NOMO-1 (cell line): ENCODE data around the gene CISD2.
A peak's percentile ranks its signal among the peaks of the same experiment; 100 is the strongest.
"Not testable (repeated sequence)": the region's sequence is repeated elsewhere in the genome, so short reads cannot be mapped to it uniquely, and the experiment has no call there.

Experiments
- DNase-seq, 2 experiments: peaks; one replicate each; lab custom pipeline; 2025; ENCODE audit not compliant: unreplicated experiment in 2 of 2; lab: John Stamatoyannopoulos, UW

Gene CISD2, protein sequence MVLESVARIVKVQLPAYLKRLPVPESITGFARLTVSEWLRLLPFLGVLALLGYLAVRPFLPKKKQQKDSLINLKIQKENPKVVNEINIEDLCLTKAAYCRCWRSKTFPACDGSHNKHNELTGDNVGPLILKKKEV

DNA sequence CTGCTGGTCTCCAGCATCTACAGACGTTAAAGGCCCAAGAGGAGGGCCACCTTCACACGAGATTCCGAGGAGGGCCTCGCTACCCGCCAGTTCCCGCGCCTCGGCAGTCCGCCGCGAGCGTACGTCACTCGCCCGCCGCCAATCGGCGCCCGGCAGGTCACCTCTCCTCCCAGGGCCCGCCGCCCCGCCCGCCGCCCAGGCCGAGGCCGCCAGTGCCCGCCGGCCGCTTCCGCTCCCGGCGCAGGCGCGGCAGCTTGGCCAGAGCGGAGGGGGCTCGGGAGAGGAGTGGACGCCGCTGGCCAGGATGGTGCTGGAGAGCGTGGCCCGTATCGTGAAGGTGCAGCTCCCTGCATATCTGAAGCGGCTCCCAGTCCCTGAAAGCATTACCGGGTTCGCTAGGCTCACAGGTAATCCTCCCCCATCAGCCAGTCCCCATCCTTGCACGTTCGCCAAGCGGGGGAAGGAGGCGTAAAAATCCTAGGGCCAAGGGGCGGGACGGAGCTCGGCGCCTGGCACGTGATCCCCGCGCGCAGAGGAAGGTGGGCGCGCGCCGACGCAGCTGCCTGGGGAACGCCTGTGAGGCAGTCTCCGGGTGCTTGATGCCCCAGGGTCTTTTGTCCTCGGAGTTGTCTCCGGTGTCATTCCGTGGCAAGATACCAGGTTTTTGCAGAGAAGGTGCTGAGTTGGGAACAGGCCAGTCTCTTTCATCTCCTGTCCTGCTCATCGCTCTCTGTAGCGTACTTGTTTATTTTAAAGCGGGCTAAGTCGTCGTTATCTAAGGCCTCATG, at the start of gene CISD2:
Gene CISD2, plus strand, starts transcription at position 212 of the 788 bp plus-strand sequence. Its CDS starts 93 bp downstream, at position 305.
- peak; percentile 86 to 94 for DNase-seq

DNA sequence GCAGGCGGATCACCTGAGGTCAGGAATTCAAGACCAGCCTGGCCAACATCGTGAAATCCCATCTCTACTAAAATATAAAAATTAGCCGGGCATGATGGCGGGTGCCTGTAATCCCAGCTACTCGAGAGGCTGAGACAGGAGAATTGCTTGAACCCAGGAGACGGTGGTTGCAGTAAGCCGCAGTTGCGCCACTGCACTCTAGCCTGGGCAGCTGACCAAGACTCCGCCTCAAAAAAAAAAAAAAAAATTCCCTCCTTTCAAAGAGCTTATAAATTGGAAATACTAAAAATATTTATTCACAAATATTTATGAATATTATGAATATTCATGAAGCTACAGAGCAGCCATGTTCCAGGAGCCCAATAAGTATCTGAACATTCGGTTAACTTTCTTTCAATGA, 49.7 kb upstream of the CISD2 start:
- DNase-seq = not testable (repeated sequence)

DNA sequence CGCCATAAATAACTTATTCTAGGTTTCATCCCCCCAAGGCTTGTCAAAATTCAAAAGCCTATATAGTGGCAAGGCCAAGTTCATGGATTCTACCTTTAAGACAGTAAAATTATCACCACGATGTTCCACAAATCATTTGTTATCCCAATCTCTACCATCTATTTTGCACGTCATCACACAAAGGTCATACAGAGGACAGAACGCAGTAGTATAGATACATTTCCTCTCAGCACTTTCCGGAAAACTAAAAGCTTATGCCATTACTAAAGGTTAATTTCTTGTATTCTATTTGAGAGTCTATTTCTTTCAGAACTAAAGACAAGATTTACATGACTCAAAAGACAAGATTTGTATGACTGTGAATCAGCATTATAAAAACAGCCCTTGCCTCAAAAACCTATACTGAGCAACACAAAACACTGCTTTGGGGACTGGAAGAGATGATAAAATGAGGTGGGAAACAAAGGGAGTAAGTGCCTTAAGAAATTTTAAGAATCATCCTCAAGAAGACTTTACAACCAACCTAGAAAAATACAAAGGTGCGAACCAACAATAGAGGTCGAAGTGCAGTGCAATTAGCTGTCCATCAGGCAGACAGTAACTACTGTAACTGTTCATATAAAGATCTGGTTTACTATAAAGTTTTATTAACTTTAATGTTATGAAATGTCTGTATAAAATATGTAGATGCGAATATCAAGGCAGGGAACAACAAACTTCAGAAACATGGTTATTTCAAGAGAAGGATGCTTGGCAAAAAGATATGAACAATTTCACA, 49.0 kb upstream of the CISD2 start:
- no peak for DNase-seq

DNA sequence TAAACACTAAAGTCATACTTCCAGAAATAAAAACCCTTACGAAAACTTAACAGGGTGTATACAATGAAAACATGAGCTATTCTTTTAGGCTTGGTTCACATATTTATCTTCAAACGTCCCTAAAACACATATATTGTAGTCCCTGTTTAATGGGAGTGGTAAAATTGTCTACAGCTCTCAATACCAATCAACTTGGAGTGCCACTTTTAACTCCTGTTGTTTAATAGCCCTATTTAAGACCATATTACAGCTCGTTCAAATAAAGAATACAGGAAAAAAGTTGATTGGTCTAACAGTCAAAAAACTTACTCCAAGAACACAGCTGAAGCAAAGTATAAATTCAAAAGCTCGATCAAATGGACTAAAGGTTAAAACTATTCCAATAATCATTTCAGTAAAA, 45.3 kb upstream of the CISD2 start:
- no peak for DNase-seq

DNA sequence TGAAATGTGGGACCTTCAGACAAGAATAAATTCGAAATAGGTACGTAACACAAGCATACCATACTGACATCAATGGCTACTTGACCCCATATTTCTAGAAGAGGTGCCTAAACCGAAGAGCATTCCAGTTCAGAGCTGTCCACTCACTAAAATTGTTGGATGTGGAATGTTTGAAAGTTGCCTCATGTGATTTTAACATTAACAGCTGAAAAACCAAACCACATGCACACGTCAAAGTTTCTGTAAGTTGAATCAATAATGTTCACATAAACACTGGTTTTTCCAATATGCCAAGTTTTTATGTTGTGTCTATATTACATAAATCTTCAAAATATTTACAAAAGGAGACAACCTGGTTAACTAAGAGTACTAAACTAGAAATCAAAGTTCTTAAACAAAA, 44.9 kb upstream of the CISD2 start:
- no peak for DNase-seq

DNA sequence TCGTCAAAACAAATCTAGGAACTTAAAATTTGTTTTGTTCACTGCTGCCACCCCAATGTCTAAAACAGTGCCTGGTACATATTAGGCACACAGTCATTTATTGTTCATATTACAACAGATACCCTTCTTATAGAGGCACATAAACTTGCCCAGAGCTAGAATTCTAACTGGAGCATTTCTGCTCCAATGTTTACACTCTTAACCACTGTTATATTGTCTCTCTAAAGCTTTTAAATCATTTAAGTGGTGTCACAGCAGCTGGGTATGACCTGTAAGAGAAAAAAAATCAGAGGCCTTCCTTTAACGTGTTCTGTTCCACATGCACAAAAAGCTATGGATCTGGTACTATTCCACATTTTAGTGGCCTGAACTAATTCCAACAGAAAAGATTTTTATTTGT, 44.4 kb upstream of the CISD2 start:
- DNase-seq = no peak

DNA sequence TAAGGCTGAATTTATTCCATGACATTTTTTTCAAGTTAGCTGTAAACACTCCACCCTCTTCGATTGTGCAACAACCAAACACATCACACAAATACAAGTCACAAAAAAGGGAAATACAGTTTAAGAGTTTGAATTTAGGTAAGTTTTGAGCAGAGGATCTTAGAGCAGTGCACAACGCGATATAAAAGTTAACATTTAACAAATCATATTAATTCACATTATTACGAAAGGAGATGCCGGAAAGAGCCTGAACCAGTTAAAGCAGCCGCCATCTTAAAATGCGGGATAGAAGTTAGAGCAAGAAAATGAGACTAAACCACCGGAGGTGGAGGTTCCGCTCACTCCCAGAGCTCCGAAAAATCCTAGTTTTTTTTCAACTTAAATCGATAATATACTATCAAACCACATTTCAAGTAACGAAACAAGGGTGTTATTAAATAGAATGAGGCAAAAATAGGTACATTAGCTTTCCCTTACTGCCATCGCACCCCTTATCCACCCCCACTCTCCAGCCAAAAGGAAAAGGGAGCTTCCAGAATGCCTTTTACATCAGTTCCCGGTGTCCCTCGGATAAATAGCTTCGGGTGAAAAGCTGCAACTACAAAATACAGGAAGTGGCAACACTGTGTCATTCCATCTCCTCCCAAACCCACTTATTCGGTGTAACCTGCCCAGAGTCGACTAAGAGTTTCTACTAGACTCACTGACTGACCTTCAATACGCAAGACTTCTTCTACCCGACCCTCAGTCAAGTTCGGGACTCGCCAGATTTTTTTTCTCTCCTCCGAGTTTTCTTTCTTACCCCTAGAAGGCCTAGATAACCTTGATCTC, 43.3 kb upstream of the CISD2 start:
- peak; percentile 43 to 73 for DNase-seq

DNA sequence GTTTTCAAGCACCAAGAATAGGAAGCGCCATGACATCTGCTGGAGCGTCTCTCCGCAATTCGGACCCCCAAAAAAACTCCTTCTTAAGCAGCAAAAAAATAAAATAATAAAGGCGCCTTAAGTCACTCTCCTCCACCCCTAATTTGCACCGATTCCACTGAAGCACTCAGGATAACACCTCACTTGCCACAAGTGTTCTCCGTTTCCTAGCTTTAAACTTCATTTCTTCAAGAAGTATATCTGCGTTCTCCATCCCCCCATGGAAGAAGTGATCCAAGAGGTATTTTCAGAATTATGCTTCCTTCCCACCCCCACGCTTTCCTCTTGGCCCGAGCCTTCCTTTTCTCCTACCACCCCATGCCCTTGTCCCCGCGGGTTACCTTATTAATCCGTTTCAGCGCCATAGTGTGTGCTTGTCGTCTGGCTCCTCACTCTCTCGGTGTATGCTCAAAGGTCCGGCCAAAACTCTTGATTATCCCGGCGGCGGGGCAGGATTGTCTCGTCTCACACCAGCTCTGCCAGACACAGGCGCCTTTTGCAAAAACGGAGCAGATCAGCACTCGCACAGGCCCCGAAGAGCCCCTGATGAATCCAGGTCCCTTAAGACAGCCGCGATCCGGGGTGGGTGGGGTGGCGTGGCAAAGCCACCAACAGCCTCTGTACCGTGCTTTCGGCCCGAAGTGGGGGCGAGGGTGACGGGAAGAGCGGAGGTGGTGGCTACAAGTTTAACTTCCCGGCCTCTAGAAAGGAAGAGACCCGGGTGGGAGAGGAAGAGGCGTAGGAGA, 42.5 kb upstream of the CISD2 start:
- no peak for DNase-seq

DNA sequence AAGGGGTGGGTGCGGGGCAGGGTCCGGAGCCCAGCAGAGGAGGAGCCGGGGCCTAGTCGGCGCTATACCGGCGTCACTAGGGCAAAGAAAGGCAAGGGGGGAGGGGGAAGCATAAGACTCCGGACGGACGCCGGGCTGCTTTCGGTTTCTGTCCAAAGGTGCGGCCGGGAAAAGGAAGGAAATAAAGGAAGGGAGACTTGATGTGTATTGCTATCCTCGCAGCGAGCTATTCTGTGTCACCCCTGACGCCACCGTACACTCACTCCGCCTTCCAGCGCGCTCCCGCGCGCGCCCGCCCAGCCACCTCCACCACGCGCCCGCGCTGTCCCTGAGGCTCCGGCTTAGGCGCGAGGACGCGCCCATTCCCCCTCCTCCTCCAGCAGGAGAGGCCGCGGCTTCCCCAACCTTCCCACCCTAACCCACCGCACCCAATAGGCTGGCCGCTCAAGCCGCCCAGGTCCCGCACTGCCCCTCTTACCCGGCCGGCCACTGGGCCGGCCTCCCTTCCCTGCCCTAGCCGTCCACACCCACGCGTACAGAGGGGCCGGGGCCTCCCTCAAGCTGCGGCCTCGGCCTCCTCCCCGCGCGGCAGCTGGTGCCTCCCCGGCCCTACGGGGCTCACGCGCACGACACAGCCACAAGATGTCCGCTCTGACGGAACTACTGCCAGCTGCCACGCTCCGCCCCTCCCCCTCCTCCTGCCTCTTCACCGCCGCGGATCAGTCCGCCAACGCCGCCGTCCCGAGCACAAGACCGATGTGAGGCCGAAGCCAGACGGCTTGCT, 41.7 kb upstream of the CISD2 start, which contains the start of gene UBE2D3:
Gene UBE2D3, minus strand, starts transcription at position 662 of the 784 bp plus-strand sequence. CDS start 1,043 bp downstream, outside the sequence.
- DNase-seq = peak; percentile 86 to 91

DNA sequence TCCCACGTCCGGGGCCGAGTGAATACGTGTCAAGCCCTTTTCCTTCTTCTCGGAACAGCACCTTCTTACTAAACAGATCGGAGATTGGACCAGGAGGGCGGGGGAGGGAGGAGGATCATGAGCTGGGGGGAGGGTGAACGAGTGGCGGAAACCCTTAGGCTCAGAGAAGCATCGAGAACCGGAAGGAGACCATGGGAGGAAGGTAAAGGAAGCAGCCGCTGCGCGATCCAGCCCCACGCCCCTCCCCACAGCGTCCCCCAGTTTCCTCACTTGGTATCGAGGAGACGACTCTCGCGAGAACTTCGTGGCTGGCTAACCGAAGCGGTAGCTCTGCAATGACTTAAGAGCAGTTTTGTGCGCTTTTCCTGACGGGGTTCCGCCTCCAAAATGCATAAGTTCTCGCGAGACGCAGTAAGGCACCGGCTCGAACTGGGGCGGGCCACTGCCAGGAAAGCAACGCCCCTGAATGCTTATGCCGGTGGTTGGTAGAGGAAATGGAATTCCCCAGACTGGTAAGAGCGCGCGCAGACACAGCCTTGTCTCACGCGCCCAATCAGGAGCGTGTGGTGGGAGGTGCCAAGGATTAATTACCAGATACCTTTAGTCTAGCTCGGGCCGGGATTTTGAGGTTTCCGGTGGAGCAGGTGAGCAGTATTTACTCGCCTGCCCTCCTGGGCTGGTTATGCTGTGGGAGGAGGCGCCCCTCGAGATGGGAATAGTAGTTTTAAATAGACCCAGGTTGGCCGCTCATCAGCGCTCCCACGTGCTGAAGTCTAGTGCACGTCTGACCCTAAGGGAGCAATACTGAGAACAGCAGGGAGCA, 40.9 kb upstream of the CISD2 start:
- peak; percentile 99 for DNase-seq

DNA sequence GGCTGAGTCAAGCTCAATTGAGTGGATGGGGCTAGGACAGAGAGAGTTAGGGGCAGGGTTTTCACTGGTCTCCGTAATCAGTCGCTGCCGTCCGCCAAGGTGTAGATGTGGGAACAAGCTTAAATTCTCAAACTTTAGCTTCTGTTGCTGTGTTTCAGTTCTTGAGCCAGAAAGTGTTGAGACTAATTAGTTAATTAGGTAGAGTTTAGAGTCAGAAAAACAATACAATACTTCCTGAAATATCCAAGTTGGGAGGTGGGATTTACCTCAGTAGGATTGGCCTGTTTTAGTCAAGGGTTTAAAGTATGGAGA, 40.3 kb upstream of the CISD2 start:
- no peak for DNase-seq

DNA sequence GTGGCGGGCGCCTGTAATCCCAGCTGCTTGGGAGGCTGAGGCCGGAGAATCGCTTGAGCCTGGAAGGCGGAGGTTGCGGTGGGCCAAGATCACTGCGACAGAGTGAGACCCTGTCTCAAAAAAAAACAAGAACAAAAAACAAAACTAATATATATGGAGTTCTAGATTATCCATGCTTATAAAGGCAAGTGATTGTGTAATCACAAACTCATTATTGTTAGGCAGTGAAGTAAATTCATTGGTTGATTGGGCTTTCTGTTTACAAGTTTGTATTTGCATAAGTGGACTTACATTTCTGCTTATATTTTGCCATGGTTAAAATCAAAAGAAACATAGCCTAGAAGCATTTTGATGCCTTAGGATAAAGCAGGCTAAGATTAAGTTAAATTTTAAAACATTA, 39.0 kb upstream of the CISD2 start:
- no peak for DNase-seq

DNA sequence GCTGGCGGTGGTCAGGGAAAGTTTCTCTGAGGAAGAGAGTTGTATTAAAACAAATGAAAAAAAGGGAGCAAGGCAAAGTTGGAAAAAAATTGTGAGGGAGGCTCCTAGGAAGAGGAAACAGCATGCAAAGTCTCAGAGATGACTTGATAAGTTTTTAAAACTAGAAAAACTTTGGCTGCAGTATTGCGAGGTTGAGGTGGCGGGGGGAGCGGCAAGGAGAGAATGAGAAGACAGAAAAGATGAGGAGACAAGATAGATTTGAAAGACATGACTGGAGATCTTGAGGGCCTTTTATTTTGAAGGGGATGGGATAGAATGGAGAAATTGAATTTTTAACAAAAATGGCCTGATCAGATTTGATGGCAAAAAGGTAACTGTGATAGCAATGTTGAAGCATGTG, 36.7 kb upstream of the CISD2 start:
- DNase-seq = no peak

DNA sequence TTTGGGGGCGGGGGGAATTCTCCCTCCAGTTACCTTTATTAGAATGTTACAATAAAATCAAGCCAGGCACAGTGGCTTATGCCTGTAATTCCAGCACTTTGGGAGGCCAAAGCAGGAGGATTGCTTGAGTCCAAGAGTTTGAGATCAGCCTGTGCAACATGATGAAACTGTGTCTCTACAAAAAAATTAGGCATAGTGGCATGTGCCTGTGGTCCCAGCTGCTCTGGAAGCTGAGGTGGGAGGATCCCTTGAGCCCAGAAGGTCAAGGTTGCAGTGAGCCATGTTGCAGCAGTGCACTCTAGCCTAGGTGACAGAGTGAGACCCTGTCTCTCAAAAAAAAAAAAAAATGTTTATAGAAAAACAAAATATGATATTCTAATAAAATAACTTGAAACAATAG, 36.1 kb upstream of the CISD2 start:
- no peak for DNase-seq

DNA sequence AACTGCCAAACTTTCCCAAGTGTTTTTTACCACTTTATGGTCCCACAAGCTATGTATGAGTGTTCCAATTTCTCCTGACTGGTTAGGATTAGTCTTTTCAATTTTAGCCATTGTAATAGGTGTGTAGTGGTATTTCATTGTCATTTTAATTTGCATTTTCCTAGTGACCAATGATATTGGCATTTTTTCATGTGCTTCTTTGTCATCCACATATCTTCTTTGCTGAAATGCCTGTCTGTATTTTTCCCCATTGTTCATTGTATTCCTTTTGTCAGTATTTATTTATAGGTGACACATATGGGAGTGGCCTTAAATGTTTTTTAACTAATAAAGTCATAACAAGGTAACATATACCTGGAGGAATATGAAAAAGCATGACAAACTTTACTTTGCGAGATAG, 32.2 kb upstream of the CISD2 start:
- no peak for DNase-seq

DNA sequence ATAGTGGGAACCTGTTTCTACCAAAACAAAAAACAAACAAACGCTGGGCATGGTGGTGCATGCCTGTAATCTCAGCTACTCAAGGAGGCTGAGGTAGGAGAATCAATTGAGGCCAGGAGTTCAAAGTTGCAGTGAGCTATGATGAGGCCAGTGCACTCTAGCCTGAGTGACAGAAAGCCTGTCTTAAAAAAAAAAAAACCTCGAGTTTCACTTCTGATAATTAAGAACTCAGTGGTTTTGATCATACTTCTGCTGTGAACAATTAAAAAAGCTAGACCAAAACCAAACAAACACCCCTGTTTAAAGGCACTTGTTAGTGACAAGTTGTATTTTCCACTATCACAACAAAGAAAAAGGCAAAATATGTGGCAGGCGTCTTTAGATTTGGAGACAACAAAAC, 26.4 kb upstream of the CISD2 start:
- DNase-seq = peak in 1 of 2 experiments; percentile 38

DNA sequence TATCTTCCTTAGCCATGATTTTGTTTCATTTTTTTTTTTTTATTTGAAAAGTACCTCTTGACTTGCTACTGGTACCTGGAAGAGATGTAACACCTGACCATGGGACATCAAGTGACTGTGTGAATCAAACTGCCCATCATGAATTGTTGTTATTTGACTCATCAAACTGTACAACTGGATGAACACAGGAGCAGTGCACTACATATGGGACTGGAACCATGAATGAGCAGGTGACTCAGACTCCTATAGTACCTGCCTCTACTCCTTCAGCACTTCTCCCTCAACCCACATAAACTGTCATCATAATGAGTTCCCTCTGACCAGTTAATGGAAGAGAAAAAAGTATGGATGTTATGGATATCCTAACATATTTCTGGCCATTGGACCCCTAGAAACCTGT, 25.5 kb upstream of the CISD2 start:
- DNase-seq = no peak

DNA sequence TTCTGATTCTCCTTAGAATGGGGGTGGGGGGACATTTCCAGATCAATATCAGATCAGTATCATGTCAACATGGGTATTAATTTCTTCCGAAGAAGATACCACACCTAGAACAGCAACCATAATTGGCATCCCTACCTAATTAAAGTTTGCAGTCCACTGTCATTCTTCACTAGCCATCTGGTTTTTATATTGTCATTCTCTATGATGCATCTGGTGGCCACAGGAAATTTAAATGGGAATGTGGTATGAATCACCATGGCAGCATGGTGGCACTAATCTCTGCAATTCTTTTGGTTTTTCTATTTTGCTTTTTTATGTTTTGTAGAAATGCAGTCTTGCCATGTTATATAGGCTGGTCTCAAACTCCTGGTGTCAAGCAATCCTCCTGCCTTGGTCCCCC, 24.9 kb upstream of the CISD2 start:
- DNase-seq = no peak

DNA sequence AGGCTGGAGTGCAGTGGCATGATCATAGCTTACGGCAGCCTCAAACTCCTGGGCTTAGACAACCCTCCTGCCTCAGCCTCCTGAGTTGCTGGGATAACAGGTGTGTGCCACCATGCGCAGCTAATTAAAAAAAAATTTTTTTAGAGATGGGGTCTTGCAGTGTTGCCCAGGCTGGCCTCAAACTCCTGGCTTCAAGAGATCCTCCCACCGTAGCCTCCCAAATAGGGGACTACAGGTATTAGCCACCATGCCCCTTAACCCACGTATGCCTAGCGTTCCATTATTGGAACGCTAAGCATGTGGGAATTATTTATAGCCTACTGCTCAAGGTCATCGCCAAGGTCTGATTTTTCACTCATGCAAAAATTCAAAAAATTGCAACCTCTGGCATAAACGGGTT, 21.1 kb upstream of the CISD2 start:
- DNase-seq = no peak
